Fibroblast of skin of left quadriceps (primary cell): ENCODE measurements around the gene IMPDH2.
A peak's percentile ranks its signal among the peaks of the same experiment; 100 is the strongest.

Experiments
- DNase-seq, 2 experiments: peaks; one replicate each; pipeline ENCODE4 v3.0.0-alpha.2; 2013; ENCODE audit warnings: low read depth in 2 of 2

IMPDH2 gene

GRCh38 chr3:49005998-49006397, 23.2 kb downstream of the IMPDH2 start:
- no peak for DNase-seq

GRCh38 chr3:49005303-49005680, 23.9 kb downstream of the IMPDH2 start:
- DNase-seq: no peak

GRCh38 chr3:49004352-49005302, 24.6 kb downstream of the IMPDH2 start:
- no peak for DNase-seq

GRCh38 chr3:49001155-49001554, 28.0 kb downstream of the IMPDH2 start:
- no peak for DNase-seq

GRCh38 chr3:48999085-48999858, 29.9 kb downstream of the IMPDH2 start:
- no peak for DNase-seq

GRCh38 chr3:48997714-48998637, 31.2 kb downstream of the IMPDH2 start:
- DNase-seq: no peak

GRCh38 chr3:48997102-48997635, 32.0 kb downstream of the IMPDH2 start:
- DNase-seq: no peak

- DNase-seq: no peak
Measured at GRCh38 chr3:48996640-48997039, 32.6 kb downstream of the IMPDH2 start.

- no peak for DNase-seq
Measured at GRCh38 chr3:48993834-48994233, 35.4 kb downstream of the IMPDH2 start.

GRCh38 chr3:48991851-48992545, 37.2 kb downstream of the IMPDH2 start:
- DNase-seq: no peak

GRCh38 chr3:48990636-48991469, 38.3 kb downstream of the IMPDH2 start:
- DNase-seq: no peak

- peak; percentile 86 to 87 for DNase-seq
Measured at GRCh38 chr3:48989796-48990635, 39.2 kb downstream of the IMPDH2 start, which contains the start of gene P4HTM. P4HTM (plus strand) TSS chr3:48990241; CDS start chr3:48990257, 16 bp downstream.

GRCh38 chr3:48989126-48989795, 39.9 kb downstream of the IMPDH2 start:
- DNase-seq: no peak

- no peak for DNase-seq
Measured at GRCh38 chr3:48985831-48986376, 43.3 kb downstream of the IMPDH2 start.

- DNase-seq: no peak
Measured at GRCh38 chr3:48984663-48985062, 44.5 kb downstream of the IMPDH2 start.

- no peak for DNase-seq
Measured at GRCh38 chr3:48983096-48983495, 46.1 kb downstream of the IMPDH2 start.

GRCh38 chr3:48982686-48983085, 46.5 kb downstream of the IMPDH2 start:
- no peak for DNase-seq

GRCh38 chr3:48982016-48982415, 47.2 kb downstream of the IMPDH2 start:
- DNase-seq: no peak
